NCI-H2081 treated with DMSO at 0.1 percent for 48 hours (cell line): ENCODE data around the gene RNLS.

Experiments used
- DNase-seq: peaks from one replicate; lab custom pipeline; 2025; lab: John Stamatoyannopoulos, UW

The RNLS gene

DNA sequence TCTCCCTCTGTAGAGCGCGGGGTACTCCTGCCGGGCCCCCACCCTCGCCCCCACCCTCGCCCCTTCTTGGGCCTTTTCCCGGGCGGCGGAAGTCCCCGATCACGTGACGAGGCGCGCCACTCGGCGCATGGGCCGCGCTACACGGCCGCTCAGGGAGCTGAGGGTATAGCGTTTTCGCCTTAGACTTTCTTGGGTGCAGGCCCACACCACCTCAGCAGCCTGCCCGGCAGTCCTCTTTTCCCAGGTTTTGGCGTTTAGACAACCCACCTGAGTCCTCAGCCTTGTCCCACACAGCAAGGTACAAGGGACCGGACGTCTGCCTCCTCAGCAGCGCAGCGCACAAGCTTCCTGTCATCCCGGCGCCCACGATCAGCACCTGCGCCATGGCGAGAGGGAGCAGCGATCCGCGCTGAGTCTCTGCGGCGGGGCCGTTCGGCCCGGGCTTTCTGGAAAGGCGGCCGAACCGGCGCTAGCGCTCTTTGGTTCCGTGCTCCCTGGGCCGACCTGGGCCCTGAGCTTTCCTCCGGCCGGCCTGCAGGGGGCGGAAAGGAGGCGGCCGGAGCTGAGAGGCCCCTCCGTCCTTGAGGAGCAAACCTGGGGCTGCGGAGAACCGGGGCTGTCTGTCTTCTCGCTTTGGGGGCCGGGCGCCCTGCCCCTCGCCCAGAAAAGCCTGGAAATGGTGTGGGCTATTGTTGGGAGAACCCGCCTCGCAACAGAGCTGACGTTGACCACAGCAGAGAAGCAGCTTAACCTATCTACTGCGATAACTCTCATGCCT is at the start of gene RNLS:
TSS of gene RNLS (minus strand) at position 513 of the 778 bp plus-strand sequence.
- DNase-seq, result no peak

- no peak for DNase-seq
Observed at GRCh38 chr10:88624840-88625239, 41.7 kb upstream of the RNLS start.

- no peak for DNase-seq
Observed at GRCh38 chr10:88623835-88624234, 40.7 kb upstream of the RNLS start.

GRCh38 chr10:88620441-88620840 is 37.3 kb upstream of the RNLS start:
- DNase-seq, result no peak

- DNase-seq, result no peak
Observed at GRCh38 chr10:88618496-88618895, 35.4 kb upstream of the RNLS start.

DNA sequence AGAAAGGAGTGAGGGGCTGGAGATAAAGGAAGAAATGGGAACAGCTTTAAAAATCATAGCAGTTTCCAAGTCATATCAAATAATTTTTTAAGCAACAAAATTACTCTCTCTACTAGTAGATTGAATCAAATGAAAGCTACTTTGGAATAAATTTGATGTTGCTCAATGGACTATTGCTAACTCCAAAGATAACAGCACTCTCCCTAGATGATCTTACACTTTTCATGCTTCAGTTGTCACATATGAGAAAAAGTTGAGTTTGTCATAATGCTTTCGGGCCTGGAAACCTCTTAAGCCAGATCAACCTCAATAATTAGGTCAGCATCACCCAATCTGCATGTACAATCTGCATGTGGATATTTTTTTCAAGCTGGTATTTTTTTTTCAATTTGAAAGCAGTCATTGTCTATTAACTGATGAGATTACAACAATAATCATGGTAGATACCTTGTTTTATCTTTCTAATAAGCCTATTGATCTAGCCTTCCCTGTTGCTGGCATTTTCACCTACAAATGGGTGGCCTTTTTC is 34.7 kb upstream of the RNLS start:
- no peak for DNase-seq

DNA sequence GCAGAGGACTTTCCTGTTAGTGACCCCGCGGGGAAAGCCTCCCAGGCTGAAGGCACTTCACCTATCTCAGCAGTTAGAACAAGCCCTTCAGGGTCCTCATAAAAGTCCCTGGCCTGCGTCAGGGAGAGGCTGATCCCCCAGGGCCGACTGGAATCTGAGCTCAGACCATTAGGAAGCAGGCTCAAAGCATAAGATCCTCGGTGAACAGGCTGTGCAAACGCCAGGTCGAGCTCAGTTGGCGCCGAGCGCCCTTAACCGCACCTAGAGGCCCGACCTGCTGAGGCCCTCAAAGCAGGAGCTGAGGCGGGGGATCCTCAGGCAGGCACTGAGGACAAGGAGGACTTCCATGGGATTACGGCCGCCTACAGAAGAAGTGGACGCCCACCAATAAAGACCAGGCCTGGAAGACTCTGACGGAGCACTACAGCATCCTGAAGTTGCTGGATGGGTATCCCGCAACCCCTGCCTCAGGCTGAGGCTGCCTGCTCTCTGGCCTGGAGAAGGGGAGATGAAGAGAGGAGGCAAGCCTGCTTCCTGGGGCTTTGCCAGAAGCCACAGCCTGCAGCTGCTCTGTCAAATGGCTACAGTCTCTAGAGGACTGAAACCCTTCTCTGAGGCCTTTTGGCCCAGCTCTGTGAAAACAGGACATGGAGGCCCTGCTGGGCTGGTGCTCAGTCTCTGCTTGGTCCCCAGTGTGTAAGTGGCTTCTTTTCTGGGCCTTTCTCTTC is 33.3 kb upstream of the RNLS start:
- DNase-seq, result no peak

GRCh38 chr10:88608780-88609179 is 25.7 kb upstream of the RNLS start:
- DNase-seq, result no peak

DNA sequence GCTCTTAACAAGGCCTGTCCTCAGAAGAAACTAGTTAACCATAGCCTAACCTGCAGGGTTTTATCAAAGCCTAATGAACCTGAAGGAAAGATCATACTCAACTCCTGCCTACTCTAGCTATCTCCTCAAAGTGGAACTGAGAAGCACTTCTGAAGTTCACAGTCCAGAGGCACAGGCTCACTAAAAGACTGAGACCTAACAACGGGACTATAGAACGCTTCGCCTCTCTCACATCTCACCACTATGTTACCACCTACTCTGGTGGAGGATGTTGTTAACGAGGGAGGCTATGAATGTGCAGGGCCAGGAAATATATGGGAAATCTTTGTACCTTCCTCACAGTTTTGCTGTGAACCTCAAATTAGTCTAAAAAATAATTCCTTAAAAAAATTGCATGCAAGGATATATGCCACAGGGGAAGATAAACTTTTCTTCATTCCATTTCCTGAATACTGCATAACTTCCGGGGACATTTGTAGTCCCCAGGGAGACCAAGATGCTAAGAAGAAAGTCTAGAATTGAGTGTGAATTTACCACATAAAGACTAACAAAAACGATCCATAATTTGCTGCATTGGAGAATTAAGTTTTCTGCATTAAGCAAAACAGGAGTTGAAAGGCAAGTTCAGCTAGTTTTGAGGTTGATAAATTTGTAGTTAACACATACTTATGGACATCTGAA is 25.1 kb upstream of the RNLS start:
- DNase-seq, result no peak

GRCh38 chr10:88598055-88598454 is 14.9 kb upstream of the RNLS start:
- no peak for DNase-seq

GRCh38 chr10:88594482-88594881 is 11.4 kb upstream of the RNLS start:
- no peak for DNase-seq

GRCh38 chr10:88592906-88593305 is 9.8 kb upstream of the RNLS start:
- DNase-seq, result no peak

GRCh38 chr10:88592381-88592780 is 9.3 kb upstream of the RNLS start:
- DNase-seq, result no peak

DNA sequence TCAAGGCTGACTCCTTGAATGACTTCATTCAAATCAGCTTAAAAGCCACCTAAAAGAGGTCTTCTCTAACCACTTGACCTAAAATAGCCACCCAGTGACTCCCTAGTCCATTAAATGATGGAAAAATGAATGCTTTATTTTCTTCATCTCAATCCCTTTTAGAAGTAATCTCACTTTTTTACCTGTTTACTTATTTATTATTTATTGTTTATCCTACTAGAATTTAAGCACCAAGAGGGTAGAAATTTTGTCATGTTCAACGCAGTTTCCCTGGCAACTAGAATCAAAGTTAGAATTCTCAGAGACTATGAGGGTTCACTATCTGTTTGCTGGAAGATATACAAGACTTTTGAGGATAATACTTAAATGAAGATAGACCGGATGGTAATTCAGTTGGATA is 3.3 kb upstream of the RNLS start, which contains the start of gene LIPJ:
TSS of gene LIPJ (plus strand) at position 301 of the 400 bp plus-strand sequence. CDS start 3,926 bp downstream, outside the sequence.
- no peak for DNase-seq

GRCh38 chr10:88583584-88583957 is 453 bp upstream of the RNLS start:
- DNase-seq, result no peak

DNA sequence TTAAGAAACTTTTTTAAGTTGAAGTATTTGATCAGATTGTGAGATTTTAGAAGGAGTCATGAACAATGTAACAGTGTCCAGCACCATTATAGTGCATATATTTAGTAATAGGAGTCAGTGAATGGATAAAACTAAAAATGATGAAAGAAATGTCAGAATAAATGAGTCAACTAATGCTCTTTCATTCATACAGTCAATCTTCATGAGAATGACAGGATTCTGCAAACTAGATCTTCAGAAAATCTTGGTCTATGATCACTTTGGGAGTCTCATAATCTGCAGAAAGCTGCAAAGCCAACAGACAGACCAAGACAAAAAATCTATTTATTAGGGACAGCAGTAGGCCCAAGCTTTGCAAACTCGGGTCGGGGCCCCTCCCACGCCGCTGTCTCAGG is 710 bp downstream of the RNLS start:
- no peak for DNase-seq

GRCh38 chr10:88565072-88565471 is 18.0 kb downstream of the RNLS start:
- DNase-seq, result no peak

- no peak for DNase-seq
Observed at GRCh38 chr10:88562152-88562551, 21.0 kb downstream of the RNLS start.

DNA sequence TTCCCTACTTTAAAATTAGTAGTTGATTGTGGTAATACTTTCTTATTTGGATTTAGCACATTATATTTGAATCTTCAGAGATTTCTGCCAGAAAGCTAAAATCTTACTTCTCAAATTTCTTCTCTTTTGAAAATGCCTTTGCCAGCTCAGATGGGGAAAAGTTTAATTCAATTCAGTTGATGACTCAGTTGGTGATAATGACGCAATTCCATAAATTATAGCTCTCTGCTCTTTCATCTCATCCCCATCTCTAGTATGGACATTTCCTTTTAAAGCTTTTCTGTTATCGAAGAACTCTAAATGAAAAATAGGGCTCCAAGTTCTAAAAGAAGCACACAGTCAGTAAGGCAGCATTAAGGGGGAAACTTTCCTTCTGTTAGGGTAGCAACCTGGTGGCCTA is 25.5 kb downstream of the RNLS start:
- DNase-seq, result no peak

- DNase-seq, result no peak
Observed at GRCh38 chr10:88557256-88557655, 25.9 kb downstream of the RNLS start.

- no peak for DNase-seq
Observed at GRCh38 chr10:88555190-88555908, 27.8 kb downstream of the RNLS start.
